GM12878 (cell line): Measurements from ENCODE around the gene MACF1. TPM values are rescaled to one million over a fixed set of nuclear protein-coding genes. Genes with fewer than 3 reads are reported as not detected.

Experiments used
- ATAC-seq: fragments of 200-7000 bp; cut with Tn5 transposase; 3 replicates; pipeline ENCODE4 v1.9.1; 2020; ENCODE audit warnings: mild to moderate bottlenecking, moderate library complexity
- BruUV-seq: library from RNA; stranded (reverse); fragments of 400-500 nt; replicated peaks from 2 replicates; lab custom pipeline; 2021; lab: Mats Ljungman, UMichigan
- CTCF ChIA-PET: fragments of 300-600 bp; sonication (Branson Sonifier 250); formaldehyde crosslinking; extraction: SDS; loops from one replicate; lab custom pipeline; 2021; ENCODE audit warnings: inconsistent platforms; lab: Yijun Ruan, JAX
- POLR2A ChIA-PET: fragments of 350-600 bp; formaldehyde crosslinking; extraction: SDS; loops from one replicate; lab custom pipeline; 2021; ENCODE audit warnings: inconsistent platforms; lab: Charles Lee
- RAD21 ChIA-PET: fragments of 300-600 bp; sonication (Branson Sonifier 250); formaldehyde crosslinking; loops from one replicate; lab custom pipeline; 2023; ENCODE audit warnings: antibody characterized with exemption; ENCODE audit not compliant: unreplicated experiment; lab: Charles Lee
- SMC1A ChIA-PET: fragments of 300-600 bp; sonication (Branson Sonifier 250); formaldehyde crosslinking; loops from one replicate; lab custom pipeline; 2023; ENCODE audit not compliant: unreplicated experiment, uncharacterized antibody; lab: Charles Lee
- DNase-seq: peaks from one replicate; pipeline ENCODE4 v3.0.0-alpha.2; 2011; ENCODE audit warnings: low read depth, low spot score
- FAIRE-seq: peaks from 3 replicates; lab custom pipeline; 2011; peaks lifted over from hg19 to GRCh38; lab: Jason Lieb, UNC
- H2AFZ ChIP-seq: 2 replicates; pipeline ENCODE4 v1.6.0; 2011; ENCODE audit warnings: low read depth, low read length, control low read depth; ENCODE audit not compliant: control insufficient read depth
- H3K27ac ChIP-seq: 2 replicates; pipeline ENCODE4 v1.5.1; 2011; ENCODE audit warnings: control low read depth; ENCODE audit not compliant: control insufficient read depth, insufficient read depth
- H3K27me3 ChIP-seq, 2 experiments: replicated peaks in 1 of 2; 2 replicates each; pipeline versions ENCODE4 v1.6.0 to v1.6.1; 2011; ENCODE audit warnings: low read length in 1 of 2; ENCODE audit not compliant: control insufficient read depth in 2 of 2, insufficient read depth in 2 of 2
- H3K36me3 ChIP-seq, 2 experiments: 2 replicates each; pipeline ENCODE4 v1.5.1; 2011; ENCODE audit warnings: low read length in 1 of 2; ENCODE audit not compliant: control insufficient read depth in 2 of 2, insufficient read depth in 2 of 2
- H3K4me1 ChIP-seq: 2 replicates; pipeline ENCODE4 v1.6.1; 2011; ENCODE audit warnings: mild to moderate bottlenecking, low read length, moderate library complexity, mixed read lengths; ENCODE audit not compliant: control insufficient read depth, insufficient read depth
- H3K4me2 ChIP-seq: 2 replicates; pipeline ENCODE4 v1.6.0; 2011; ENCODE audit warnings: control low read depth; ENCODE audit not compliant: control insufficient read depth, insufficient read depth
- H3K4me3 ChIP-seq: fragments of 200-600 bp; sonication (generic); 2 replicates; pipeline ENCODE4 v1.5.1; 2016
- H3K79me2 ChIP-seq: 2 replicates; pipeline ENCODE4 v1.6.0; 2011; ENCODE audit warnings: low read length; ENCODE audit not compliant: control insufficient read depth, insufficient read depth
- H3K9ac ChIP-seq: 2 replicates; pipeline ENCODE4 v1.8.0; 2011; ENCODE audit warnings: low read length, control low read depth, mixed read lengths; ENCODE audit not compliant: control insufficient read depth, insufficient read depth
- H3K9me3 ChIP-seq: replicated peaks from 3 replicates; pipeline ENCODE4 v1.5.1; 2011; ENCODE audit warnings: mild to moderate bottlenecking, low read length; ENCODE audit not compliant: control insufficient read depth, insufficient read depth
- H4K20me1 ChIP-seq: 2 replicates; pipeline ENCODE4 v1.6.0; 2011; ENCODE audit not compliant: control insufficient read depth, insufficient read depth
- BMI1 ChIP-seq: fragments of 450-650 bp; IDR thresholded peaks from 2 replicates; pipeline ENCODE4 v1.6.1; 2016; ENCODE audit warnings: mild to moderate bottlenecking, moderate library complexity, borderline replicate concordance
- CUX1 ChIP-seq: IDR thresholded peaks from 2 replicates; pipeline ENCODE4 v1.6.1; 2012; ENCODE audit warnings: improper control_type of control experiment, low read depth, low read length; ENCODE audit not compliant: insufficient replicate concordance
- POLR2AphosphoS5 ChIP-seq: IDR thresholded peaks from 2 replicates; pipeline ENCODE4 v1.6.1; 2011; ENCODE audit warnings: mild to moderate bottlenecking, low read length, inconsistent platforms
- RBBP5 ChIP-seq: fragments of 200-600 bp; sonication (generic); conservative IDR thresholded peaks from 2 replicates; pipeline ENCODE4 v1.6.1; 2016
- SMC3 ChIP-seq: IDR thresholded peaks from 2 replicates; pipeline ENCODE4 v1.6.1; 2011; ENCODE audit warnings: low read length, improper control_type of control experiment, borderline replicate concordance
- SREBF2 ChIP-seq: IDR thresholded peaks from 2 replicates; pipeline ENCODE4 v1.6.1; 2012; ENCODE audit warnings: mild to moderate bottlenecking, low read length
- WGBS: methylation state at CpG from one replicate; pipeline ENCODE4 v1.1.6; 2016; ENCODE audit warnings: low lambda C conversion rate; ENCODE audit not compliant: insufficient replicate concordance, insufficient coverage; ENCODE audit errors: missing lambda C conversion rate; 5-methylcytosine and 5-hydroxymethylcytosine counted together
- in situ Hi-C: fragments of 300-500 bp; cut with MboI; formaldehyde crosslinking; loops from 9 replicates; pipeline ENCODE4 v1.14.3; 2018; ENCODE audit warnings: mixed read lengths
- intact Hi-C: fragments of 100-400 bp; cut with micrococcal nuclease; formaldehyde crosslinking; loops from one replicate; pipeline ENCODE4 v1.14.2; 2022; ENCODE audit not compliant: unreplicated experiment
- polyA plus RNA-seq, 11 experiments: library from polyadenylated mRNA; depleted of rRNA in 4 of 11; unstranded in 6 of 11; stranded (reverse) in 5 of 11; fragments of >200 nt; fragmentation: Nextera tagmentation in 4 of 11; fragmentation: Illumina TruSeq in 1 of 11; extraction: Ambion mirVana in 4 of 11; extraction: Trizol in 1 of 11; gene quantifications; 1 replicate in 1 of 11; 2 replicates in 10 of 11; pipeline versions ENCODE4 v1.2.1 to v1.2.3, GENCODE V29; 2011 to 2016; ENCODE audit warnings: inconsistent platforms in 2 of 11, missing spikeins in 2 of 11, low read depth in 1 of 11
- total RNA-seq, 4 experiments: library from RNA; depleted of rRNA in 3 of 4; stranded (reverse); fragments of >200 nt in 3 of 4; fragmentation: Illumina TruSeq in 1 of 4; extraction: Trizol in 1 of 4; gene quantifications; 2 replicates each; pipeline versions ENCODE4 v1.2.1 to v1.2.3, GENCODE V29; 2013 to 2021

The MACF1 gene
- total and polyA plus RNA-seq, 10 of the 15 experiments (the other 5 are each of a cell fraction or from before 2014, with no cell fraction given), result 15.5 to 201 (median 76.9) TPM

GRCh38 chr1:39243302-39243701, 38.8 kb downstream of the MACF1 start (continued):
- TF ChIP-seq CUX1 (no peak), POLR2AphosphoS5 (no peak), SREBF2 (no peak), SMC3 (no peak)

- H3K27ac ChIP-seq, result no peak overlapping the region
- CTCF ChIA-PET, result interaction anchor here (0.5 to 25.0 kb wide), 9 partner anchors 8 to 1094 kb away, joined by 3 to 918 read pairs (median 3); no protein-coding TSS in a partner anchor
- H3K79me2 ChIP-seq, result peaks cover 19% of the 10 kb centered on the region
- in situ Hi-C loops, result no loop called here
- FAIRE-seq (no peak), ATAC-seq (no peak), DNase-seq (no peak)
- H3K36me3 ChIP-seq, result peaks cover 9 to 34% of the 10 kb centered on the region in 2 experiments
- H3K9ac ChIP-seq, result no peak overlapping the region
- no TSS peak for BruUV-seq
- no peaks in the 10 kb centered on the region for H3K9me3 ChIP-seq
- H3K27me3 ChIP-seq, result no peaks in the 10 kb centered on the region
- SMC1A ChIA-PET, result interaction anchor here (0.6 to 23.1 kb wide), 11 partner anchors 8 to 145 kb away, joined by 3 to 655 read pairs (median 3); no protein-coding TSS in a partner anchor
- H3K4me1 ChIP-seq, result peaks cover 2% of the 10 kb centered on the region; the same call in 1 of the 2 replicates
- no peak for TF ChIP-seq BMI1
- no peak for TF ChIP-seq RBBP5
- TF ChIP-seq, all 136 proteins: peak for 0
- Histone ChIP-seq H3K4me2 (no peak overlapping the region), H3K4me3 (no peak overlapping the region), H4K20me1 (no peaks in the 10 kb centered on the region), H2AFZ (no peak overlapping the region)
- WGBS, result 97% methylated on average over 2 of the region's 2 CpGs
- POLR2A ChIA-PET, result no interaction called here
- RAD21 ChIA-PET, result interaction anchor here (0.9 to 2.0 kb wide), 2 partner anchors 34 to 58 kb away, joined by 4 to 16 read pairs; no protein-coding TSS in a partner anchor
- intact Hi-C loops, result no loop called here
Measured at GRCh38 chr1:39250460-39251240, 46.2 kb downstream of the MACF1 start.
